Esophagus squamous epithelium (tissue), 4 donors: Measurements from ENCODE around the gene IRF2BP2.

Experiments
- CTCF ChIP-seq, 6 experiments: fragments of 450-650 bp in 4 of 6; fragments of 200-600 bp in 2 of 6; sonication (generic) in 2 of 6; IDR thresholded peaks; one replicate each; pipeline ENCODE4 v1.5.1; 2016 to 2019; ENCODE audit warnings: antibody characterized with exemption in 6 of 6, mild to moderate bottlenecking in 4 of 6, moderate library complexity in 4 of 6
- POLR2A ChIP-seq, 4 donors: fragments of 450-650 bp; IDR thresholded peaks; one replicate each; pipeline ENCODE4 v1.6.1; 2017; ENCODE audit warnings: antibody characterized with exemption in 4 of 4, mild to moderate bottlenecking in 4 of 4, moderate library complexity in 3 of 4

- no peak for TF ChIP-seq CTCF (IDR thresholded peaks at IDR 0.05)
- no peak for TF ChIP-seq POLR2A (IDR thresholded peaks at IDR 0.05)
These were observed 6.5 kb downstream of the IRF2BP2 start for GRCh38 chr1:234603221-234604204.
